HG03460 (cell line): Measurements from ENCODE around the gene GGTLC1.

Experiments used
- ATAC-seq: cut with Tn5 transposase; IDR thresholded peaks from one replicate; pipeline ENCODE4 v1.9.1; 2021; ENCODE audit not compliant: unreplicated experiment

Gene GGTLC1

GRCh38 chr20:23966927-23967615 lies 21.5 kb downstream of the GGTLC1 start:
- no peak for ATAC-seq

DNA sequence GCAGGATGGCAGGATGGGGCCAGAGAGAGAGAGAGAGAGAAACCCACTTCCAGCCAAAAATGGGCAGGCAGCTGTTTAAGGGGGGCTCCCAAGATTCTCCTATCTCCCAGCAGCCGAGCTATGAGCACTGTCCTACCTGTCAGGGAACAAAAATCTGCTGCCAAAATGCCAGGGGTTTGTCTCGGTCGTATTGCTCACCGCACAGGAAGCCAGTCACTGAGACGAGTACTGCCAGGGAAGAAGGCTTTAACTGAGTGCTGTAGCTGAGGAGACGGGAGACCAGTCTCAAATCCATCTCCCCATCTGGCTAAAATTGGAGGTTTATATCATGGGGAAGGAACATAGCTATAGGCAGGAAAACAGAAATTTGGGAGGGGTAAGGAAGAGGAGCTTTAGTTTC lies 22.3 kb downstream of the GGTLC1 start:
- no peak for ATAC-seq

DNA sequence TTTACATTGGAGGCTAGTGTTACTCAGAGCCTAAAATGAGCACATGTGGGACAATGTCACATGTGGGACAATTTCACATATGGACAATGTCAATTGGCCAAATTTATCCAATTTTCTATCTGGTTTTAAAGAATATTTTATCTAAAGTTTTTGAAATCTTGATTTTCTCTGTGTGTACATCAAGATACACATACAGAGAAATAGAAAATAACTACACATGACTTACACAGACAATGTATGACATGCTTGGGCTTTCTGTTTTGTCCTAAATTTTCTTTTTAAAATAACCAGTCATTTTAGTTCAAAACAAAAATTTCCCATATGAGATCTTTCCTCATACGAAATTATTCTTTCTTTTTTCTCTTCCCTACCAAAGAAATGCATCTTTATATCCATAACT lies 24.6 kb downstream of the GGTLC1 start:
- no peak for ATAC-seq

- ATAC-seq, result no peak
Measured at GRCh38 chr20:23962272-23962671, 26.3 kb downstream of the GGTLC1 start.

- ATAC-seq, result no peak
Measured at GRCh38 chr20:23959054-23959453, 29.5 kb downstream of the GGTLC1 start.

- ATAC-seq, result no peak
Measured at GRCh38 chr20:23955896-23956295, 32.7 kb downstream of the GGTLC1 start.

GRCh38 chr20:23954008-23954745 lies 34.4 kb downstream of the GGTLC1 start:
- ATAC-seq, result no peak

DNA sequence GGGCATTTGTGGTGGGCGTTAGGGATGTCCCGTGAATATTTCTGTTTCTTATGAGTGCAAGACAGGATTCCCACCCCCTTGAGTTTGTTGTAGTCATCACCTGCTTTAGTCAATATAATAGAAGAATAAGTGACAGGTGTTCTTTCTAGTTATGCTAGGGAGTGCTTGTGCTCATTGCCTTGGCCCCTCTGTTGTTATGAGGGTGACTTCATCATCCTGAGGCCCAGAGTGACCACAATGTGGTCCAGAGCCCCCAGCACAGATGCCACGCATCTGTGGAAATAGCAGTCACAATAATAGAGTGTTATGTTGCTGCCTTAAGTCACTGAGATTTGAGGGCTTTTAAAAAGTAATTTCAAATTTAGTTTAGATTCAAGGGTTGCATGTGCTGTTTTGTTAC lies 42.4 kb downstream of the GGTLC1 start:
- ATAC-seq, result no peak

GRCh38 chr20:23943304-23943703 lies 45.3 kb downstream of the GGTLC1 start:
- no peak for ATAC-seq

- ATAC-seq, result no peak
Measured at GRCh38 chr20:23939641-23940040, 48.9 kb downstream of the GGTLC1 start.

DNA sequence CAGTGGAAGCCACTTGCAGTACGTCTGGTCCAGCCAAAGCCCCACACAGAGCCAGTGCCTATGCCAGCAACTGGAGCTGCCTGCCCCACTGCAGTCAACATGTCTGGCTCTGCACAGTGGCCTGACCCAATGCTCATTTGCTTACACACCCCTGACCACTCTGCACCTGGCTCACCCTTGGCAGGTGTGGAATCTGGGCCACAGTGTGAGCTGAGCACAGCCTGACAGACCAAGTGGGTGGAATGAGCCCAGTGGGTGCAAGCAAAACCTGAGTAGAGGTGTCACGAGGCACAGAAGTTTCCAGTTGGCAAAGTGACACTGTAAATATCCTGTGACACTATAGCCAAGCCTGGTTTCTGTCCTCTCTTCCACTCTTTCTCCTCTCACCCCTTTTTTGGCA lies 49.5 kb downstream of the GGTLC1 start:
- no peak for ATAC-seq

GRCh38 chr20:23938118-23938438 lies 50.5 kb downstream of the GGTLC1 start:
- no peak for ATAC-seq

GRCh38 chr20:23937303-23938117 lies 51.1 kb downstream of the GGTLC1 start:
- no peak for ATAC-seq
